OCI-LY1 (cell line): ENCODE results near the gene HMGB3.

ENCODE experiments used
- CTCF ChIP-seq: fragments of 200-600 bp; sonication (generic), shearing (Covaris generic); IDR thresholded peaks from 2 replicates; pipeline ENCODE4 v1.5.1; 2017; ENCODE audit warnings: mild to moderate bottlenecking, antibody characterized with exemption, low read length, moderate library complexity, mixed read lengths
- EZH2 ChIP-seq: fragments of 200-600 bp; sonication (generic), shearing (Covaris generic); IDR thresholded peaks from 2 replicates; pipeline ENCODE4 v1.8.0; 2017; ENCODE audit warnings: borderline replicate concordance, mixed run types, mild to moderate bottlenecking, antibody characterized with exemption, low read length, moderate library complexity, mixed read lengths

GRCh38 chrX:150980186-150980585 lies 2.9 kb upstream of the HMGB3 start:
- TF ChIP-seq EZH2 = no peak
- TF ChIP-seq CTCF = no peak
